8988T (cell line): ENCODE measurements around the gene TYK2.
"Not testable (repeated sequence)": the region's sequence is repeated elsewhere in the genome, so short reads cannot be mapped to it uniquely, and the experiment has no call there.

Source experiments
- DNase-seq: peaks from one replicate; pipeline ENCODE4 v3.0.0; 2011

The TYK2 gene

DNA sequence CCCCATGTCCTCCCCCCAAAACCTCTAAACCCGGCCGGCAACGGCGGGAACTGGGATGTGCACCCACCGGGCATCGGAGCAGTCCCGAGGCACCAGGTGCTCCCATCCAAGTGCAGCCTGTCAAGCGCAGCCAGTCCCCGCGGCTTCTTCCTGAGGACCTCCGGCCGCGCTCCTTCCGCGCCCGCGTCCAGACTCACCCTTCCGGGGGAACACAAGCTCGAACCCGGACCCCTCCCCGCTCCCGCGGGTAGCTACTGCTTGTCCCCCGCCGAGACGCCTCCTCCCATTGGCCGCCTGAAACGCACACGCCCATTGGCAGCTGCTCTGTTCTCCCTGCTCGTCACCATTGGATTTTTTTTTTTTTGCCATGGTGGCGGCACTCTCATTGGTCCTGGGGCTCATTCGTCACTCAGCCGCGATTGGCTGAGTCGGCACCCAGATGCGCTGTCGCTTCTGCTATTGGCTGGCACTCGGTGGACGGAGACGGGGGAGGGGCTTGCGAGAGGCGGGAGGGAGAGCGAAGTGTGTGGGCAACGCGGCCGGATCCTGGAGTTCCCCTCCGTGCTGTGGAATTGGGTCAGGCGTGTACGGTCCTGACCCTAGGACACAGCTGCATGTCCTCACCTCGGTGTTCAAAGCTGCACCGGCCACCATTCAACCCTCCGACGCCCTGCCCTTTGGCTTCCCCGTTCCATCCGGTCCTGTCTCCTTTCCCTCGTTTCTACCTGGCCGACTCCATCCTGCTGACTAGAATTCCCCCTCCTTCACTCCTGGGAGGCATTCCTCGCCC, at the start of gene TYK2:
Gene TYK2 (minus strand): TSS at position 260 of the 790 bp plus-strand sequence. CDS start 2,166 bp downstream, outside the sequence.
- DNase-seq: peak; percentile 92

GRCh38 chr19:10428996-10429381, 48.6 kb upstream of the TYK2 start:
- DNase-seq: no peak

GRCh38 chr19:10427169-10427568, 46.8 kb upstream of the TYK2 start:
- no peak for DNase-seq

GRCh38 chr19:10424011-10424637, 43.8 kb upstream of the TYK2 start:
- peak; percentile 97 for DNase-seq

DNA sequence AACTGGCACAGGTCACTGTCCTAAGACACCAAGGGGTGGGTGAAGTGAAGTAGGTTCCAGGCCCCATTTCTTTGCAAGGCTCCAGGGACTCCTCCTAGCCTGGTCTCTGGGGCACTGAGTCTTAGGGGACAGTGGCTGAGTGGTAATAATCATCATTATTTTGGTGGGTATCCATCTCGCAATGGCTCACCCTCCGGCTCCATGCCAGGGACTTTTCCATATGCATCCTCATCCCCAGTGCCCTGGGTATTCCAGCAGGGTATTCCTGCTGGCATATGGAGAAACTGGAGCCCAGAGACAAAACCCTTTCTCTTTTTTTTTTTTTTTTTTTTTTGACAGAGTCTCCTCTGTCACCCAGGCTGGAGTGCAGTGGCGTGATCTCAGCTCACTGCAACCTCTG, 42.5 kb upstream of the TYK2 start:
- peak; percentile 7 for DNase-seq

GRCh38 chr19:10422046-10422461, 41.7 kb upstream of the TYK2 start:
- peak; percentile 28 for DNase-seq

DNA sequence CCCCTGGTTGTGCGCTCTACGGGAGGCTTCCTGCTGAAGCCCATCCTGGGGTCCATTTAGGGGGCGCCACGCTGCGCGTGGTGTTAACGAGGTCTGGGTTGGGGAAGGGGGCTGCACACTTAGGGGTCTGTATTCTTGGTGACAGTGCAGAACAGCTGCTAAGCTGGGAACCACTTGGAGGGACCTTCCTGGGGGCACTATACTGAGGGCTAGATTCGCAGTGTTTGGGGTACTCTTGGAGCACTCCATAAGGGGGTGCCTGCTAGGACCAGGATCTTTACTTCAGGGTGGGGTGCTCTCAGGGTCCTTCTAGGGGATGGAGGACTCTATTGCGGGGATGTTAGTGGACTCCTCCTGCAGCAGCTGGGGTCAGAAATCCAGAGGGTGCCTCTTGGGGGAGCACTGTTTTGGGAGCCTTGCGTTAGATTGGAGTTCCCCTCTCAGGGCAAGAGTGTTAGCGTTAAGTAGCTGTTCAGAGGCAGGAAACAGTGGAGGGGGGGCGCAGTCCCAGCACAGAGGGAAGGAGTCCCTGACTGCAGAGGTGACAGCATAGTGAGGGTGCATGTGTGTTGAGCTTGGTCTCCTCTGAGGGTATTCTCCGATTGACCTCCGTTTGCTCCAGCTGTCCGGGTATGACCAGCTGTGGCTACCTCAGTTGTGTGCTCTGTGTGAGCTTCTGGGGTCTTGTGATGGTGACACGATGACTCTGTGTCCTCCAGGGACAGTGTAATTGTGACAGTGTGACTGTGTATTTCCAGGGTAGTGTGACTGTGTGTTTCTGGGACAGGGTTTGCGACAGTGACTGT, 41.1 kb upstream of the TYK2 start:
- peak; percentile 18 for DNase-seq

DNA sequence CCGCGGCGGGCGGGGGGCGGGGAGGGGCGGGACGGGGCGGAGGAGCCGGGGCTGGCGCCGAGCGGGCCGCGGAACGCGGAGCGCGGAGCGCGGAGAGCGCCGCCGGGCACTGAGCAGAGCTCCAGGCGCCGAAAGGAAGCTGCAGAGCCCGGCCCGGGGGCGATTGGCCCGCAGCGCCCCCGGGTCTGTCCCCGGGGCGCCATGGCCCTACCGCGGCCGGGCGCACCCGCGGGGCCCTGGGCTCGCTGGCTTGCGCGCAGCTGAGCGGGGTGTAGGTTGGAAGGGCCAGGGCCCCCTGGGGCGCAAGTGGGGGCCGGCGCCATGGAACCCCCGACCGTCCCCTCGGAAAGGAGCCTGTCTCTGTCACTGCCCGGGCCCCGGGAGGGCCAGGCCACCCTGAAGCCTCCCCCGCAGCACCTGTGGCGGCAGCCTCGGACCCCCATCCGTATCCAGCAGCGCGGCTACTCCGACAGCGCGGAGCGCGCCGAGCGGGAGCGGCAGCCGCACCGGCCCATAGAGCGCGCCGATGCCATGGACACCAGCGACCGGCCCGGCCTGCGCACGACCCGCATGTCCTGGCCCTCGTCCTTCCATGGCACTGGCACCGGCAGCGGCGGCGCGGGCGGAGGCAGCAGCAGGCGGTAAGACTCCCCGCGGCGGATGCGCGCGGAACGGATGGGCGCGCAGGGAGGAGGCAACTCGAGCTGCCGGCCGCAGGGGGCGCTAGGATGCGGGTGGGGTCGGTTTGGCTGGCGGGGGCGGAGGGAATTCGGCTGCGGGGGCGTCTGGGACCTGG, 40.3 kb upstream of the TYK2 start, which contains the start of gene PDE4A:
Gene PDE4A (plus strand): TSS at position 95 of the 796 bp plus-strand sequence. CDS start 227 bp downstream, at position 322.
- peak; percentile 71 for DNase-seq

- DNase-seq: peak; percentile 85
Observed at GRCh38 chr19:10419646-10420443, 39.5 kb upstream of the TYK2 start.

- DNase-seq: peak; percentile 40
Observed at GRCh38 chr19:10419200-10419645, 38.9 kb upstream of the TYK2 start.

GRCh38 chr19:10418485-10419199, 38.3 kb upstream of the TYK2 start:
- peak; percentile 33 for DNase-seq

- no peak for DNase-seq
Observed at GRCh38 chr19:10418235-10418484, 37.8 kb upstream of the TYK2 start.

GRCh38 chr19:10417541-10418234, 37.3 kb upstream of the TYK2 start:
- DNase-seq: peak; percentile 44

DNA sequence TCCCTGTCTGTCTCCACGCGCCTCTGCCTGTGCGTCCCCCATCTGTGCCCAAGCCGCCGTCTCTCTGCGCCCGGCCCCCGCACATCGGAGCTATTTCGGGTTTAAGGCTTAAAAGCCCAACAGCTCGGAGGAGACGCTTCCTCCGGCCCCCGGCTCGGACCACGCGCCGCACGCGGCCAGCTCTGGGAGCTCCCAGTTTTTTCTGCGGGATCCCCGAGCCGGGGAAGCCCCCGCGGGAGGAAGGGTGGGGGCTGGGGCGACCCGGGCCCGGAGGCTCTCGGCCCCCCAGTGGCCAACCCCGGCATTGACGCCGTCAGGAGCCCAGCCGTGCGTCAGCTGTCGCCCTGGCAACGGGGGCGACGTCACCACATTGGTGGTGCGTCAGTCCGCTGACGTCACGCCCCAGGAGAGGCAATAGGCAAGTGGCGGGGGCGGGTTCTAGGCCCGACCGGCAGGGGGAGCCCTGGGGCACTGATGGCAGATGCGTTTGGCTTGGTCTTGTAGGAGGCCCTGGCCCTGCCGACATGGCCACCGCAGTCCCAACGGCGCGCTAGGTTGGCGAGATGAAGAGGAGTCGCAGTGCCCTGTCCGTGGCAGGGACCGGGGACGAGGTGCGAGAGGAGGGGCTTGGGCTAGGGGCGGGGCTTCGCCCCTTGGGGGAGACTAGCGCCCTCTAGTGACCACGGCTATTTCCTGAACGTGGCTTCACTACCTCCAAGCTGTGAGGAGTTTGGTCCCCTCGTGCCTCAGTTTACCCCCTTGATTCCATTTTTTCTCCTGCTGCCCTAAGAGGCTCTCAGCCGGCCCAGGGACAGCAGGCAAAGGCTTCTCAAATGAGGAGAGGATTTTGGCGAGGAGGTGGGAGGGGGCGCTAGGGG, 36.2 kb upstream of the TYK2 start:
- peak; percentile 77 for DNase-seq

GRCh38 chr19:10416083-10416379, 35.7 kb upstream of the TYK2 start:
- no peak for DNase-seq

- DNase-seq: no peak
Observed at GRCh38 chr19:10412257-10412977, 32.0 kb upstream of the TYK2 start.

GRCh38 chr19:10411224-10411623, 30.9 kb upstream of the TYK2 start:
- not testable (repeated sequence) for DNase-seq

- no peak for DNase-seq
Observed at GRCh38 chr19:10408511-10409283, 28.3 kb upstream of the TYK2 start.
